ENCODE measurements around the gene NSMF.
"Not testable (repeated sequence)": the region's sequence is repeated elsewhere in the genome, so short reads cannot be mapped to it uniquely, and the experiment has no call there.

NSMF gene

DNA sequence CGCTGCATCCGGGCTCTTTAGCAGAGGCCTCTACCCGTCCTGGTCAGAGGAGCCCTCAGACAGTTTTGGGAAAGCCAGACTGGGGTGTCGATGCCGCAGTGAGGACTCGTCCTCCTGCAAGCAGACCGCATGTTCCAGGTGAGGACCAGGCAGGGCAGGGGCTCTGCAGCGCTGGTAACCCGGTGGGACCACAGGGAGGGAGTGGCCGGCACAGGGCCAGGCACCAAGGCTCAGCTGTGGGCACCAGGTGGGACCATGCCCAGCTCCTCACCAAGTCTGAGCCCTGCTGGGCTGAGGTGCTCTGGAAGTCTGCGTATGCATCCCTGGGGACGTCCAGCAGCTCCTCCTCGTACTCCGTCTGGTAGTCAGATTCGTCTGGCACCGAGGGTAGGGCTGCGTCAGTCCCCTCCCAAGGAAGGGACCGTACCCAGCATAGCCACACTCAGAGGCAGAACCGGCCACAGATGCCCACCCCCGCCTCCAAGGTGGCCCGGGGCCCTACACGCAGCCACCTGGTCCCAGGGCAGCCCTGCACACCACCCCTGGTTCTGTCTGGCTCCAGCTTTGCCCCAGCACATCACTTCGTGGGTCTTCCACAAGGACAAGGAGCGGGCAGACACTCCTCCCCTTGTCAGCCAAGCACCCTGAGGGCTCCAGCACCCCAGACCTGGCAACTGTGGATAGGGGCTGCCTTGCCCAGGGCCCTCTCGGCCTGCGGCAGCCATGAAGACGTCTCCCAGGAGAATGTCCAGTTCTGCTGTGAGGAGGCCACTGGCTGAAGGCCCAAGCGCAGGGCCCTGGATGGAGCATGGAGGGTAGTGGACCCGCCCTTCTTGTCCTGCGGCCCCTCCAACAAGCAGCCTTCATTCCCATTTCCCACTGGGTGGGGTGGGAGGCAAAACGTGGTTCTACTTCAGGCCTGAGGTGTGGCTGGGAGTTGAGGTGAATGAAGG lies 1.5 kb upstream of the NSMF start:
- no peak overlapping the region for H3K27ac ChIP-seq

DNA sequence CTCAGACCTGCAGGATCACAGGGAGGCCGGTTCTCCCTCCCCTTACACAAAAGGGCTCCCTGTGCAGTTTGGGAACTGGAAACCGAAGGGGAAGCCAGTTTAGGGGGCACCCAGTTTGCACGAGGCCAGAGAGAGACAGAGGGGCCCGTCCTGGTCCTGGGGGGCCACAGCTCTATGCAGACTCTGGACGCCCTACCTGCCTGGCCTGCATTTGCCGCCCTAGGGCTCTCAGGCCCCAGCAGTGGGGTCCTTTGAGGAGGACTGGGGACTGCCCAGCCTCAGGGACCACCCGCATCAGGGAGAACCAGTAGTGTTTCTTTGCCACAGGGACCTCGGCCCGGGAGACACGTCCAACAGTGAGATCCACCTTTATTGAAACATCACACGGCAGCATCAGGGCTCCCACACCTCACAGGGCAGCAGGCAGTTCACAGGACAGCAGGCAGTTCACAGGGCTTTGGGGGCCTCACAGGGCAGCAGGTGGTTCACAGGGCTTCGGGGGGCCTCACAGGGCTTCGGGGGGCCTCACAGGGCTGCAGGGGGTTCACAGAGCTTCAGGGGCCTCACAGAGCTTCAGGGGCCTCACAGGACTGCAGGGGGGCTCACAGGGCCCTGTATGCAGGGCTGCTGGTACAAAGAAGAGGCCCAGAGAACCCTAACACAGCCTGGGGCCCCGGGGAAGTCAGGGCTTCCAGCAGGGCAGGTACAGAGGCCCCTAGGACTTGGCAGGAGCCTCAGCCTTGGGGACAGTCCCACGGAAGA lies 648 bp upstream of the NSMF start:
- no peak for DNase-seq (ENCODE audit: low read depth, low spot score)
- no peak overlapping the region for H3K27ac ChIP-seq

More for the DNA sequence above, 1.5 kb upstream of the NSMF start:
- DNase-seq (ENCODE audit: low read depth, low spot score): no peak

DNA sequence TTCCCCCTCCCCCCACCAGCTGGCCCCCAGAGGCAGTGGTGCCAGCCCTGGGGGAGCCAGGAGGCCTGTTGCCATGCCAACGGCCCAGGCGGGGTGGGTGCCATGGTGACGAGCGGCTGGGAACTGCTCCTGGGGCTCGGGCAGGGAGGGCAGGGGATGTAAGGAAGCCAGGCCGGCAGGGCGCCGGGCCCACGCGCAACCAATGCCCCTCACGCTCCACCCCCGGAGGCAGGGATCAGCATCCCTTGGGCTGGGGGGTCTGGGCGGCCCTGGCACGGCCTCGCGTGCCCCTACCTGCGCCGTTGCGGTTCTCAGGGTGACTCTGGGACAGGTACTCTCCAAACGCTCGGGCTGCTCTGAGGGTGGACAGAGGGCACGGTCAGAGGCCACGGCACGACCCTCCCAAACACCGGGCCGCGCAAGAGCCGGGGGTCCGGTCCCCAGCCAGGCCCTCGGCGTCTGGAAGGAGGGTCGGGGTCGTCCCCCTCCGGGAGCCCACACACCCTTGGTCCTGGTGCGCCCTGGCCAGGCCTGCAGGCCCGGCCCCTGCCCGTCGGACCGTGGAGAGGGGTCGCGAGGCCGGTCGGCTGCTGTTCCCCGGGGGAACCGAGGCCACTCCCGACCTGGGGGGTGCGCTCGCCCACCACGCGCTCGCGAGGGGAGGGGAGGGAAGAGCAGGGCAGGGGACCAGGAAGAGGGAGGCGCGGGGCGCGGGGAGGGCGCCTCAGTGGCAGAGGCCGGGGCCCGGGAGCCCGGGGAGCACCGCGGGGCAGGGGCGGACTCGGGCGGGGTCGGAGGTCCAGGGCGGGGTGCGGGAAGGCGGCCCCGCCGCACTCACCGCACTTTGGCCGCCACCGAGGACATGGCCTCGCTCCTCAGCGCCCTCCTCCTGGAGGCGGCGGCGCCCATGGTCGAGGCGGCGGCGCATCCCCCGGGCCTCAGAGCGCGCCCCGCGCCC lies 661 bp downstream of the NSMF start:
- DNase-seq (ENCODE audit: low read depth, low spot score): no peak
- H3K27ac ChIP-seq: peak overlapping the region; percentile 23

DNA sequence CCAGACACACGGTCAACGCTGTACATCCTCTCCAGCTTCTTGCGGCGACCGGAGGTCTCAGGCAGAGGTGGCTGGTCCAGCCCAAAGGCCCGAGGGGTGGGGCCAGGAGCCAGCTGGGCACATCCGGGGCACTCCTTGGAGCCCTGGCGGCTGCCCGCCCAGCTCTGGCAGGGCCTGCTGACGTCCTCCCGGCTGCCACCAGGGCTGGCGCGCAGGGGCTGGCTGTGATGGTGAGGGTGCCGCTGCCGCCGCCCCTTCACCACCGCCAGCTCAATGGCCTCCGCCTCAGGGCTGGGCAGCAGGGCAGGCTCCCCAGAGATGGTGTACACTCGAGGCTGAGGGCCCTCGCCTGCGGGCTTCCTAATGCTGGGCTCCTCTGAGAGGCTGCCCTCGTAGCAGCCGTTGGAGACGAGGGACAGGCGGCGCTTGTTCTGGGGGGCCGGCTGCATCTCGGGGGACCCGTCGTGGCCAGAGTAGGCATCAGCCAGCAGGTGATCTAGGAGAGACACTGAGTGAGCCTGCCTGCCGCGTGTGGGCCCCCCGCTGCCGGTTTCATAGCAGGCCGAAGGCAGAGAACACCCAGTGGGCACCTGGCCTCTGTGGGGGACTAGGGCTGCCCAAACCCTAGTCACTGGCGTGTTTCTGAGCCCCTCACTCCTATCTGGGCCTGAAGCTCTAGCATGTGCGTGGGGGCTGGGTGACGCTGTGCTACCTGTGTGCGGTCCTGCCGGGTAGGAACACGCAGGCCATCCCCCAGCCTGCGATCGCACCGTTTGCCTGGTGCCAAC lies 1.5 kb downstream of the NSMF start:
- no peak overlapping the region for H3K27ac ChIP-seq
- no peak for DNase-seq (ENCODE audit: low read depth, low spot score)

DNA sequence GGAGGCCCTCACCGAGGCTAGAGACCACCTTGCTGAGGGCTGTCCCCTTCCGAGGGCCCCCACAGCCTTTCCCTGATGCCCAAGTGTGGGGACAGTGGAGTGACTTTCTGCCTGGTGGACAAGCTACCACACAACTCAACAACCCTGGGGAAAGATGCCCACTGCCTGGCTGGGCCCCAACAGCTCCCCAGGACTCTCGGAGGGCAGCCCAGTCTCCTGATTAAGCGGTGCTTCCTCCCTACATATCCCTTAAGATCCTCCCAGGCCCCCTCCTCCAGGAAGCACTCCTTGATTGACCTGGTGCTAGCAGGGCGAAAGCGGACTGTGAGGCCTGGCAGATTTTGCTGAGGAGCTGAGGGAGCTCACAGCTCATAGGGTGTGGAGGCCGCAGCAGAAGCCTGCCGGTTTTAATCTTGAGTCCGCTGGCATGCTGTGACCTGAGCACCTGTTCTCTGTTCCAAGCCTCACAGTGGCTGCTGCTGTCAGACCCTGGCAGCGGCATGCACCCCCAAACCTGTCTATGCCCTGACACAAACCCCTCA lies 2.2 kb downstream of the NSMF start:
- no peak overlapping the region for H3K27ac ChIP-seq
- DNase-seq (ENCODE audit: low read depth, low spot score): no peak

DNA sequence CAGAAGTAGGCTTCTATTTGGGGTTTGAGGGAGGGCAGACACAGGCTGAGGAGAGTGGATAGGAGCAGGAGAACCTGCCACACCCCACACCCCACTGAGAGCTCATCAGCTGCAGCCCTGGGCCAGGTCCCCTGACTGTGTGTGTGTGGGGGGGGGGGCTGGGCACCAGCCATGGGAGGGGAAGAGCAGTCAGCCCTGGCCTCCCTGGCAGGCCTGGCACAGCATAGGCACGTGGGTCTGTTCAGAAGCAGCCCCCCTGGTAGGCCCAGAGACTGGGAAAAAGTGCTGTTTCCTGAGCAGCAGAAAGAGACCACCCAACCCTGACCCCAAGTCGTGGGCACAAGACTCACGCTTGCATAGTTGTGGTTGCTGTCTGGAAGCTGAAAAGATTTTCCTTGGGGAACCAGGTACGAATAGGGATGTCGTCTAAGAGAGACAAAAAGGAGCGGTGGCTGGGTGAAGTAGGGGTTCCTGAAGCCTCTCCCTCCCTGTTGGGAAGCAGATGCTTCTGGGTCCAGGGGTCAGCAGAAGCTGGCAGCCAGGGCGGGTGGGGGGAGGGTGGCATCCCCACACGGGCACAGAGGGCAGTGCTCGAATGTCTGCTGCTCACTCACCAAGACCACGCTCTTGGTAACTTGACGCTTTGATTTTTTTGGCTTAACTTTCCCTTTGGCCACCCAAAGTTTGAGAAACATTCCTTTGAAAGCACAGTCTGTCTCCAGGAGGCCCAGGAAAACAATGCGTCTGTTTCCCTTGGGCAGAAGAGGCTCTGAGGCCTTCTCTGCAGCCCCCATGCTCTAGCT lies 2.9 kb downstream of the NSMF start:
- H3K27ac ChIP-seq: no peak overlapping the region
- DNase-seq (ENCODE audit: low read depth, low spot score): no peak

DNA sequence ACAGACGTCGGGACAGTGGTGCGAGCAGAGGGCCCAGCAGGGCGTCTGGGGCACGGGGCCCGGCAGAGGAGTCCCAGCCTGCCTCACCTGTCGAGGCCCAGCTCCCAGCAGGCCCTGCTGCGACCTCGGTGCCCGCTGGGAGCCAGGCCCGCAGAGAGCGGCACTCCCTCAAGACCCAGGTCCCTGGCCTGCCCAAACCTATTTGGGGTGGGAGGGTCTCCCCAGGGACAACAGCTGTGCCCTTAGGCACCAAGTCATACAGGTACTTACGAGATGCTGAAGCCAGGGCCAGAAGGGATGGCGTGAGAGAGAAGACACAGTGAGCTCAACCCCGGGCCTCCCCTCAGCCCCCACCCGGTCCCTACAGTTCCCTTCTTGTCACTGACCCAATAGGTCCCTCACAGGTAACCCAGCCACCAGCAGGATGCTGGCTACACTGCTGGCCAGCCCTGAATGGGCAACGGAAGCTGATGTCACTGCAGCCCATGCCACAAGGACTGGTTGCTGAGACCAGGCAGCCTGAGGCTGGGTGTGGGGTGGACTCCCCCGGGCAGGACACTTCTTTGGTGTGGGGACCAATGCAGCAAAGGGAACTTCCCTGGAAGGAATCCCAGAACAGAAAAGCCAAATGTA lies 3.7 kb downstream of the NSMF start:
- no peak for DNase-seq (ENCODE audit: low read depth, low spot score)

DNA sequence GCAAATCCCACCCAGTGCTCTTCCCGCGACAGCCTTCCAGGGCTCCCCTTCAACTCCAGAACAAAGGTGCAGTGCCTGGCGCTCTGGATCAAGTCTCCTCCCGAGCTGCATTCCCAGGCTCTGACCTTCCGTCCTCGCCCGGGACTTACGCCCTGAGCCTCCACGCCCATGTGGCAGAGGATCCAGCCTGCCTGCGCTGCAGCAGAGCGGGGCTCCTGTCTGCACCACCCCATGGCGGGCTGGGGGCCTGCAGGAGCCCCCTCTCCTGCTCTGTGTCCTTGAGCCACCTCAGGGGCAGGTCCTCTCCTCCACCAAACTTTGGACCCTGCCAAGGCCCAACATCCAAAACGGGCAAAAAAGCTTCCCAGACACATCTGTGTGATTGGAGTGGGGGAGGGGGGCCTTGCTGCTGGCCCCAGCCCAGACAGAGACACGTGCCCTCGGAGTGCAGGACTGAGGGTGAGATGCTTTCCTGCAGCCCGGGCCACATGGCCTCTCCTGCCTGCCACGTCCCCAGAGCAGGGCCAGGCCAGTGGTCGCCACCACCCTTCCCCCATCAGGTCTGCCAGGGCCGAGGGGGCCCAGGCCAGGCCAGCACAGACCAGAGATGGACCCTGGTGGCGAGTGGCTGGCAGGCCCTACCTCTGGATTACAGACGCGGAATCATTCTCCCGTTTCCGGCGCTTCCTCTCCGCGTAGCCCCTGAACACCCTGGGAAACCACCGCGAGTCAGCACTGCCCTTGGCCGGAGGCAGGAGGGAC lies 4.4 kb downstream of the NSMF start:
- H3K27ac ChIP-seq: peak overlapping the region; percentile 28
- no peak for DNase-seq (ENCODE audit: low read depth, low spot score)

More for the DNA sequence above, 3.7 kb downstream of the NSMF start:
- no peak overlapping the region for H3K27ac ChIP-seq

DNA sequence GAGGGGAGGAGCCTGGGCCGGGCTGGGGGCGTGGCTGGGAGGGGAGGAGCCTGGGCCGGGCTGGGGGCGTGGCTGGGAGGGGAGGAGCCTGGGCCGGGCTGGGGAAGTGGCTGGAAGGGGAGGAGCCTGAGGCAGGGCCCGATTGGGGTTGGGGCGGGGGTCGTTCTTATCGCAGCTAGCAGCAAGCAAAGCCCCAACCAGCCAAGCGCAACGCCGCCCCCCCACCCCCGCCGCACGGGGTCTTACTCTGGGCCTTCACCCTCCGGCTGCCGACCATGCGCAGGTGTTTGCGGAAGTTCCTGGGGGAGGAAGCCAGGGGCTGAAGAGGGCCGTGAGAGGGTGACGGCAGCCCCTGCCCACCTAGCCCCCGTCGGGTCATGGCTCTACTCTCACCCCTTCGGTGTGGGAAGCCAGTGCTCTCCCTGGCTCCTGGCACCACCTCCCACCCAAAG lies 5.0 kb downstream of the NSMF start:
- peak overlapping the region; percentile 28 for H3K27ac ChIP-seq

DNA sequence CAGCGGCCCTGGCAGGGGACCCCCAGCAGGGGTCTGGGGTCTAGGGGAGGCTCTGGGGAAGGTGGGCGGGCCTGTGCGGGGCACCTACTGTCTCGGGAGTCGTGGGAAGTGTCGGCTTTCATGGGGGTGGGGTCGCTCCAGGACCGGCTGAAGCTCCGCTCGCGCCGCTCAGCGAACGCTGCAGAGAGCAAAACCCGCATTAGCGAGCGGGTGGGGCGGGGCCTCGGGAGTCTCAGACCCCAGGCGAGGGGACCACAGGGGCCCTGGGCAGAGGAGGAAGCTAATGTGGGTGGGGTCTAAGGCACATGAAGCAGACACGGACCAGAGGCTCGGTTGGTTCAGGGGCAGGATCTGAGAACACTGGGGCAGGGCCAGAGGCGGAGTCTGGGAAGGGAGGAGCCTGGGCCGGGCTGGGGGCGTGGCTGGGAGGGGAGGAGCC lies 5.5 kb downstream of the NSMF start:
- H3K27ac ChIP-seq: no peak overlapping the region
- DNase-seq (ENCODE audit: low read depth, low spot score): no peak

More for the DNA sequence above, 5.0 kb downstream of the NSMF start:
- DNase-seq (ENCODE audit: low read depth, low spot score): no peak

DNA sequence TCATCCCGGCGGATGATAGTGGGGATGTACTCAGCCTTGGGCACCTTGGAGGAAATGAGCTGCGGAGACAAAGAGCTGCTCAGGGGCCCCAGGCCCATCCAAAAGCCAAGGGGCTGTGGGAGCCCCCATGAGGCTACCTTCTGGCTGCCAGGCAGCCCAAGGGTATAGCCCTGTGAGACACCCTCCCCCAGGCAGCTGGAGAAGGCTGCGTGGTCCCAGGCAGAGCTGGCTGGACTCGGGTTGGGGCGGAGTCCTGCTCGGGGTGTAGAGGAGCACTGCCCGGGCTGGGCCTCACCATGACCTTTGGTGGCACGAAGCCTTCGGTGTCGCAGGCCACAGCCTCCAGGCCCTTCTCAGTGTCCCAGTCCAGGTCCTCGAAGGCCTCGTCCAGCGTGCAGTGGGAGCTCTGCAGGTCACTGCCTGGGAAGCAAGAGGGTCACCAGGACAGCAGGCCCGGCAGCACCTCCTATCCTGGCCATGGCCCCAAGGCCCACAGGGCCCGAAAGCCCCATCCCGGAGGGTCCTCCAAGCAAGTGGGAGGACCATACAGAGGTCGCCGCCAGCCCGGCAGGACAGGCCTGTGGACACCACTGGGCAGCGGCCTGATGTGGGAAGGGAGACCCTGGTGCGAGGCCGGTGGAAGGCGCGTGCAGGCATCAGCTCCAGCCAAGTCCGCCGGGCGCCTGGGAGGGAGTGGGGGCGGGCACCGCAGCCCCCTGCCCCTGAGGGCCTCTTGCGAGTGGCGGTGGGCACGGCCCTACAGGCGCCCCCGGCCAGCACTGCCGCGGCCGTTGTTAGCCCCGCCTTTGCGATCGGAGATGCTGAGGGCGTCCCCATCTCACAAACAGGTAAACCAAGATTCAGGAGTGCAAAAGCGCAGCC lies 6.1 kb downstream of the NSMF start:
- DNase-seq (ENCODE audit: low read depth, low spot score): no peak
- H3K27ac ChIP-seq: no peak overlapping the region

DNA sequence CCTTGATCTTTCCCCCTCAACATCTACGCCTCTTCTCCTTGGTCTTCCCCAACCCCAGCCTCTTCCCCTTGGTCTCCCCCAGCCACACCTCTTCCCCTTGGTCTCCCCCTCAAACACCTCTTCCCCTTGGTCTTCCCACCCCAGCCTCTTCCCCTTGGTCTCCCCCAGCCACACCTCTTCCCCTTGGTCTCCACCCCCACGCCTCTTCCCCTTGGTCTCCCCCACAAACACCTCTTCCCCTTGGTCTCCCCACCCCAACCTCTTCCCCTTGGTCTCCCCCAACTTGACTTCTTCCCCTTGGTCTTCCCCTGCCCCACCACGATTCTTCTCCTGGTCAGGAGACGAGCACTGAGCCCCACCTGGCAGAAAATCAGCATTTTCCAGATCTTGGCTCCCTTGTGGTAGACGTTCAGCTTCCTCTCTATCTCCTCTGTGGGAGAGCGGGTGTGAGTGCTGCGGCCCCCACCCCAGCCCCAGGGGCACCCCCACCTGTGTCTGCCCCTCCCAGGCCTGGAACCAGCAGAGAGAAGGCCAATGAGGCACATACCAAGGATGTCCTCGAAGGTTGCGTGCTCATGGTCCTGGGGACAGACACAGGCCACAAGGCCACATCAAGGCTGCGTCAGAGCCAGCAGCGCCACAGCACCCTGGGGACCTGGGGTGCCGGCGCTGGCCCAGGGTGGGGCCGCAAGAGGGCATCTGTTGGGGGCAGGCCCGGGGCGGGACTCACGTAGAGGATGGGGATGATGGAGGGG lies 7.0 kb downstream of the NSMF start:
- no peak overlapping the region for H3K27ac ChIP-seq
- no peak for DNase-seq (ENCODE audit: low read depth, low spot score)

DNA sequence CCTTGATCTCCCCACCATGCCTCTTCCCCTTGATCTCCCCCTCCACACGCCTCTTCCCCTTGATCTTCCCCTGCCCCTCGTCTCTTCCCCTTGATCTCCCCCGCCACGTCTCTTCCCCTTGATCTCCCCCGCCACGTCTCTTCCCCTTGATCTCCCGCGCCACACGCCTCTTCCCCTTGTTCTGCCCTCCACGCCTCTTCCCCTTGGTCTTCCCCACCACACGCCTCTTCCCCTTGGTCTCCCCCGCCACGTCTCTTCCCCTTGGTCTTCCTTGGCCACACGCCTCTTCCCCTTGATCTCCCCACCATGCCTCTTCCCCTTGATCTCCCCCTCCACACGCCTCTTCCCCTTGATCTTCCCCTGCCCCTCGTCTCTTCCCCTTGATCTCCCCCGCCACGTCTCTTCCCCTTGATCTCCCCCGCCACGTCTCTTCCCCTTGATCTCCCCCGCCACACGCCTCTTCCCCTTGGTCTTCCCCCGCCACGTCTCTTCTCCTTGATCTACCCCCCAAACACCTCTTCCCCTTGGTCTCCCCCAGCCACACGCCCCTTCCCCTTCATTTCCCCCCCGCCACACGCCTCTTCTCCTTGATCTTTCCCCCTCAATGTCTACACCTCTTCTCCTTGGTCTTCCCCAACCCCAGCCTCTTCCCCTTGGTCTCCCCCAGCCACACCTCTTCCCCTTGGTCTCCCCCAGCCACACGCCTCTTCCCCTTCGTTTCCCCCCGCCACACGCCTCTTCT lies 7.7 kb downstream of the NSMF start:
- H3K27ac ChIP-seq; DNase-seq (ENCODE audit: low read depth, low spot score): not testable (repeated sequence)

DNA sequence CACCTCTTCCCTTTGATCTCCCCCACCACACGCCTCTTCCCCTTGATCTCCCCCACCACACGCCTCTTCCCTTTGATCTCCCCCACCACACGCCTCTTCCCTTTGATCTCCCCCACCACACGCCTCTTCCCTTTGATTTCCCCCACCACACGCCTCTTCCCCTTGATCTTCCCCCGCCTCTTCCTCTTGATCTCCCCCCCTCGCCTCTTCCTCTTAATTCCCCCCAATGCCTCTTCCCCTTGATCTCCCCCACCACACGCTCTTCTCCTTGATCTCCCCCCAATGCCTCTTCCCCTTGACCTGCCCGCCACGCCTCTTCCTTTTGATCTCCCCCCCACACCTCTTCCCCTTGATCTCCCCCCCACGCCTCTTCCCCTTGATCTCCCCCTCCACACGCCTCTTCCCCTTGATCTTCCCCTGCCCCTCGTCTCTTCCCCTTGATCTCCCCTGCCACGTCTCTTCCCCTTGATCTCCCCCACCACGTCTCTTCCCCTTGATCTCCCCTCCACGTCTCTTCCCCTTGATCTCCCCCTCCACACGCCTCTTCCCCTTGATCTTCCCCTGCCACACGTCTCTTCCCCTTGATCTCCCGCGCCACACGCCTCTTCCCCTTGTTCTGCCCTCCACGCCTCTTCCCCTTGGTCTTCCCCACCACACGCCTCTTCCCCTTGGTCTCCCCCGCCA lies 8.5 kb downstream of the NSMF start:
- H3K27ac ChIP-seq; DNase-seq (ENCODE audit: low read depth, low spot score): not testable (repeated sequence)
